ENCODE measurements around the gene ARL15. TPM values are rescaled to one million over a fixed set of nuclear protein-coding genes. Genes with fewer than 3 reads are reported as not detected.

Gene ARL15
- total and polyA plus RNA-seq, 4 donors: 5.7 to 66.2 (median 14.9) TPM

DNA sequence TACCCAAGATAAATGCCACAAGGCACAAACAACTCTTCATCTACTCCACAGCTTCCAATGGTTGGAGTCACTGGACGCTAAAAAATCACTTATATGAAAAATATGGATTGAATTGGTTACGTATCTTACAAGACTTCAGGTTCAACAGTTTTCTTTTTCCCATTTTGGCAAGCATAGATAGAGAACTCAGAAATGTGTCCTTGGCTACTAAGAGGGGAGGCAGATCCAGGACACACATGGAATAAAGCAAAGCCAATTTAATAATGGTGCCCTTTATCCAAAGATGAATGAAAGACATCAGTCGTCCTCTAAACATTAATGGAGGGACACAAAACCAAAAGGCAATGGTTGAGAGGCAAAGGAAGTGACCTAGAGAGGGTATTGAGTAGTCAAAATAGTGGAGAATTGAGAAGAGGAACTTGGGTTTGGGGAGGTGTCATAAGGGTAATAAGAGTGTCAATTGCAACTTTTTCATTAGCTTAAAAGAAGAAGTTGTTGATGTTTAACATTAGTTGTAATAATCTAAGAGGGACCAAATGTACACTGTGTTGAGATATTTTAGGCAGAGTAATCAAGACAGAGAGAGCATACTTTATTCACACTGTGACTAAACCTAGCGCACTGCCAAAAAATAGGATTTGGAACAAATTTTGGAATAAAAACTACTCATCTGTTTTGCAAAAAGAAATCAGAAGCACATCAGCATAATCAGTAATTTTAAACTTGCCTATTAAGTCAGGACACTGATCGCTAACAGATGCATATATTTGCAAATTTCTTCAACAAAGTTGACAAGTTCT, 308.2 kb downstream of the ARL15 start:
- Histone ChIP-seq H3K9ac (ENCODE audit: insufficient read depth in 1 of 2, low read length in 2 of 2) (no peak overlapping the region), H3K27me3 (ENCODE audit: control insufficient read depth in 3 of 3, insufficient read depth in 3 of 3, low read length in 2 of 3) (no peaks in the 10 kb centered on the region), H3K4me3 (no peak overlapping the region), H3K4me1 (ENCODE audit: control insufficient read depth in 5 of 5, insufficient read depth in 5 of 5, low read length in 5 of 5) (peaks cover 0 to 2% (median 0%) of the 10 kb centered on the region in 5 donors), H3K9me3 (ENCODE audit: control insufficient read depth in 4 of 4, insufficient read depth in 3 of 4, low read length in 3 of 4) (no peaks in the 10 kb centered on the region), H3K36me3 (ENCODE audit: control insufficient read depth in 4 of 4, insufficient read depth in 4 of 4, low read length in 4 of 4) (no peaks in the 10 kb centered on the region), H3K27ac (ENCODE audit: low read depth in 1 of 2, low read length in 1 of 2) (no peak overlapping the region)
- TF ChIP-seq CTCF (IDR thresholded peaks at IDR 0.05; ENCODE audit: control extremely low read depth, extremely low read depth): no peak
- ATAC-seq (ENCODE audit: insufficient read depth, low FRiP score): no peak
- WGBS, 2 donors: 93 to 94% methylated on average over 5 of the region's 5 CpGs
- DNase-seq: no peak

DNA sequence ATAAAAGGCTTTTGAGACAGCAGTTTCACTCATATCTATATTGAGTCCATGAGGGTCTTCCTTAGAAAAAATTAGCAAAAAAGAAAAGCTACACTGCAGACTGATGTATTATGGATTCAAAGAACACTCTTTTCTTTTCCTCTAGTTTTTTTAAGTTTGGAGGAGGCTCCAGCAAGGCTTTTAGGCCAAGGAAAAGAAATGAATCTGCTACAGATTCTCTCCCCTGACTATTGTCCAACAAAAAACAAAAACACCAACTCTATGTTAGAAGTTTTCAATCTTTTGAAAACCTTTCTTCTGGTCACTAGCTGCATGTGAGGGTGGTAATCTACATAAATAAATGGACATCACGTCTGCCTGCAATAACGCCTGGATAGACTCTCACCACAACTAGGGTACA, 310.4 kb downstream of the ARL15 start:
- 97 to 98% methylated on average over 2 of the region's 2 CpGs for WGBS, 2 donors
- H3K27me3 ChIP-seq (ENCODE audit: control insufficient read depth in 3 of 3, insufficient read depth in 3 of 3, low read length in 2 of 3): no peaks in the 10 kb centered on the region
- no peak overlapping the region for H3K4me3 ChIP-seq
- no peaks in the 10 kb centered on the region for H3K9me3 ChIP-seq (ENCODE audit: control insufficient read depth in 4 of 4, insufficient read depth in 3 of 4, low read length in 3 of 4)
- H3K9ac ChIP-seq (ENCODE audit: insufficient read depth in 1 of 2, low read length in 2 of 2): no peak overlapping the region
- ATAC-seq (ENCODE audit: insufficient read depth, low FRiP score) (no peak), DNase-seq (no peak)
- no peak for TF ChIP-seq CTCF (IDR thresholded peaks at IDR 0.05; ENCODE audit: control extremely low read depth, extremely low read depth)
- H3K36me3 ChIP-seq (ENCODE audit: control insufficient read depth in 4 of 4, insufficient read depth in 4 of 4, low read length in 4 of 4): no peaks in the 10 kb centered on the region
- H3K27ac ChIP-seq (ENCODE audit: low read depth in 1 of 2, low read length in 1 of 2): no peak overlapping the region
- peaks cover 0 to 2% (median 0%) of the 10 kb centered on the region in 5 donors for H3K4me1 ChIP-seq (ENCODE audit: control insufficient read depth in 5 of 5, insufficient read depth in 5 of 5, low read length in 5 of 5)

DNA sequence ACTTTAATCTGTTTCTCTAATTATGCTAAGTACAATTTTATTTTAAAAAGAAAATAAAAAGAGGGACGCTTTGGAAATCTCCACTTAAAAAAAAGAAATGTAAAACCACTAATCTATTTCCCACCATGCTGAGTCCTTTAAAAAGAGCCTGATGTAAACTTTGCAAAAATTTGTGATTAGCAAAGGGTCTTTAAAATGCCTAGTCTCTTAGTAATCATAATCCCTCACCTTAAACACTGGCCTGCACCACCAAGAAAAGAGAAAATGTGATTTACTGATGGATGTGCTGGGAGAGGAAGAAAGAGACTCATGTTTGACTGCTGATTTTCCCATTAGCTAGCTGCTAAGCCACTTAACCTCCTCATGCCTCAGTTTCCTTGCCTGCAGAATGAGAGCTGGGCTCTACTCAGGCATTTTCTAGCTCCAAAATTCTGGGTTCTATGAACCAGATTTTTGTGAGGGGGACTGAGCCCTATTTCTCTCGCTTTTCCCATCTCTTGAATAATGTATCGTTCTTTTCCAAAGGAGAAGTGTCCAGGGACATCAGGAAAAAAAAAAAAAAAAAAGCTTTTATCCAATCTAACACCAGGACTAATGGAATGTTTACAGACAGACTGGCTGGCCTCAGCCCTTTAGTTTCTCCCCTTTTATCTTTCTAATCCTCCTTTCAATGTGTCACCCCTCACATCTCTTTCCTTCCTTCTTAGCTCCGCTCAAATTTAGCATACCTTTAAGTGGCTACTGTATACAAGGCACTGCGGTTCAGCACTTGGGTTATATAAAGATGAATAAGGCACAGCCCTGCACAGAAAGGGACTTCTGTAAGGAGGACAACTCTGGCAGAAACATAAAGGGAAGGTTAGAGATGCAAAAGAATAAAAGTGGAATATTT, 312.4 kb downstream of the ARL15 start:
- no peak overlapping the region for H3K9ac ChIP-seq (ENCODE audit: insufficient read depth in 1 of 2, low read length in 2 of 2)
- H3K36me3 ChIP-seq (ENCODE audit: control insufficient read depth in 4 of 4, insufficient read depth in 4 of 4, low read length in 4 of 4): no peaks in the 10 kb centered on the region
- H3K27ac ChIP-seq (ENCODE audit: low read depth in 1 of 2, low read length in 1 of 2): no peak overlapping the region
- DNase-seq (no peak), ATAC-seq (ENCODE audit: insufficient read depth, low FRiP score) (no peak)
- peaks cover 0 to 2% (median 0%) of the 10 kb centered on the region in 5 donors for H3K4me1 ChIP-seq (ENCODE audit: control insufficient read depth in 5 of 5, insufficient read depth in 5 of 5, low read length in 5 of 5)
- no peaks in the 10 kb centered on the region for H3K9me3 ChIP-seq (ENCODE audit: control insufficient read depth in 4 of 4, insufficient read depth in 3 of 4, low read length in 3 of 4)
- H3K27me3 ChIP-seq (ENCODE audit: control insufficient read depth in 3 of 3, insufficient read depth in 3 of 3, low read length in 2 of 3): no peaks in the 10 kb centered on the region
- no peak for TF ChIP-seq CTCF (IDR thresholded peaks at IDR 0.05; ENCODE audit: control extremely low read depth, extremely low read depth)
- no peak overlapping the region for H3K4me3 ChIP-seq
- 87 to 95% methylated on average over 5 of the region's 5 CpGs for WGBS, 2 donors

All from lung (tissue), 12 donors.